Naive B cell (primary cell): ENCODE measurements around the gene ZNF845. TPM values are rescaled to one million over a fixed set of nuclear protein-coding genes. Genes with fewer than 3 reads are reported as not detected.
"Not testable (repeated sequence)": the region's sequence is repeated elsewhere in the genome, so short reads cannot be mapped to it uniquely, and the experiment has no call there.

Experiments
- ATAC-seq, 2 donors: fragments of 150-1000 bp; cut with Tn5 transposase; 2 replicates each; pipeline ENCODE4 v1.10.0; 2021; ENCODE audit warnings: low read depth in 2 of 2, mild to moderate bottlenecking in 2 of 2, moderate library complexity in 2 of 2
- DNase-seq: peaks from one replicate; pipeline ENCODE4 v3.0.0; 2022
- H3K27ac Mint-ChIP-seq, 6 donors: one replicate each; pipeline ENCODE4 v1.8.0; 2020 to 2022; ENCODE audit warnings: mild to moderate bottlenecking in 6 of 6, mixed read lengths in 6 of 6, moderate library complexity in 5 of 6, inconsistent platforms in 2 of 6
- H3K27me3 Mint-ChIP-seq, 3 donors: one replicate each; pipeline ENCODE4 v1.8.0; 2021 to 2022; ENCODE audit warnings: mixed read lengths in 3 of 3, mild to moderate bottlenecking in 1 of 3
- H3K36me3 Mint-ChIP-seq, 2 donors: one replicate each; pipeline ENCODE4 v1.8.0; 2020 to 2022; ENCODE audit warnings: mixed read lengths in 2 of 2, inconsistent platforms in 1 of 2, mild to moderate bottlenecking in 1 of 2
- H3K4me1 Mint-ChIP-seq, 3 donors: one replicate each; pipeline ENCODE4 v1.8.0; 2020 to 2022; ENCODE audit warnings: mixed read lengths in 3 of 3, inconsistent platforms in 1 of 3, mild to moderate bottlenecking in 1 of 3, moderate library complexity in 1 of 3
- H3K4me3 Mint-ChIP-seq, 8 donors: one replicate each; pipeline ENCODE4 v1.8.0; 2020 to 2022; ENCODE audit warnings: mild to moderate bottlenecking in 8 of 8, mixed read lengths in 8 of 8, moderate library complexity in 8 of 8, inconsistent platforms in 2 of 8
- H3K9me3 Mint-ChIP-seq, 7 donors: one replicate each; pipeline ENCODE4 v1.8.0; 2020 to 2022; ENCODE audit warnings: mixed read lengths in 7 of 7, mild to moderate bottlenecking in 5 of 7, inconsistent platforms in 2 of 7, moderate library complexity in 1 of 7
- polyA plus RNA-seq, 6 donors: library from polyadenylated mRNA; unstranded; fragments of 300-500 nt; fragmentation: Illumina TruSeq; gene quantifications; one replicate each; pipeline ENCODE4 v1.2.3, GENCODE V29; 2021; ENCODE audit warnings: low read depth in 6 of 6

ZNF845 gene
- polyA plus RNA-seq, 6 donors from 2014 or later = 11.0 to 21.0 (median 11.7) TPM; not detected in 1

DNA sequence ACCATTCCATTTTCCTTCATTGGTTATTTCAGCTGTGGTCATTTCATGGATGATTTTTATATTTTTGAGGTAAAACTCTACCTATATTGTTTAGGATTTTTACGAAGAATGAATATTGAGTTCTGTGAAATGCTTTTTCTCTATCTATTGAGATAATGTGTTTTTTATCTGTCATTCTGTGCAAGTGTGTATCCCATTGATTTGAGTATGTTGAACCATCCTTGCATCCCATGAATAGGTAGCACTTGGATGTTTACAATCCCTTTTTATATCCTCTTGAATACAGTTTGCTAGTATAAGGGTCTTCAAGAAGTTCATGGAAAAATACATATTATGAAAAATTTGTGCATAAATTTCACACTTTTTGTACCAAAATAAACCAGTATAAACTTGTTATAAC, 22.2 kb downstream of the ZNF845 start:
- no peaks in the 10 kb centered on the region for H3K27me3 Mint-ChIP-seq
- peaks cover 0 to 6% (median 0%) of the 10 kb centered on the region in 3 donors for H3K4me1 Mint-ChIP-seq
- H3K36me3 Mint-ChIP-seq = peaks cover 28 to 29% of the 10 kb centered on the region in 2 donors
- no peak for DNase-seq
- no peak overlapping the region for H3K4me3 Mint-ChIP-seq
- H3K27ac Mint-ChIP-seq = no peak overlapping the region
- ATAC-seq = no peak
- peaks cover 6 to 86% (median 67%) of the 10 kb centered on the region in 7 donors for H3K9me3 Mint-ChIP-seq

DNA sequence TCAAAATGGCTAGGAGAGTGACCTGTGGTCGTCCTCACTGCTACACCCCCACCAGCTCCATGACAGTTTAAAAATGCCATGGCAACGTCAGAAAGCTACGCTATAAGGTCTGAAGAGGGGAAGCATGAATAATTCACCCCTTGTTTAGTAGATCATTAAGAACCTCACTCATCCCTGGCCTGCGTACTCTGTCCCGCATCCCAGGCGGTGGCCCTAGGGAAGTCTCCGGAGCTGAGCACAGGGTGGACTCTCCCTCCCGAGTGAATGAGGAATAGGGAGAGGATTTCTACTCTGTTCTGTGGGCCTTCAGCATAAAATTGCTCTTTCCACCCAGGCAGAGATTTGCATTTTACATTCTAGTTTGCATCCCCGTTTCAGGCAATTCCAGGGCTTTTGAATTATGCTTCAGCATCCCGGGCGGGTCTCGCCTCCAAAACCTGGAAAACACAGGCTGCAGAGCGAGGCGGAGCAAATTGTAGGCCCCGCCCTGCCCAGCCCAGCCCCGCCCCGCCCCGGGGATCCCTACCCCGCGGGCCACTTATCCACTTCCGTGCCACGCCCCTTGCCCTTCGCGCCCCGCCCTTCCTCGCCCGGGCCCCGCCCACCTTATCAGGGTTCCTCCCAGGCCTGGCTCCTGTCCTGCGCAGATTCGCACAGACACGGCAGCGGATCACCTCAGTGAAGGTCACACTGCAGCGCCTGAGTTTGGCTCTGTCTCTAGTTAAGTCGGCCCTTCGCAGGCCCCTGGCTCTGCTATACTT, 24.5 kb downstream of the ZNF845 start:
- Mint-ChIP-seq H3K27me3 (peaks cover 0 to 12% (median 0%) of the 10 kb centered on the region in 3 donors), H3K9me3 (peaks cover 5 to 67% (median 44%) of the 10 kb centered on the region in 7 donors), H3K4me1 (peaks cover 0 to 6% (median 0%) of the 10 kb centered on the region in 3 donors), H3K36me3 (peaks cover 6 to 9% of the 10 kb centered on the region in 2 donors), H3K27ac (no peak overlapping the region), H3K4me3 (no peak overlapping the region)
- no peak for ATAC-seq
- no peak for DNase-seq

DNA sequence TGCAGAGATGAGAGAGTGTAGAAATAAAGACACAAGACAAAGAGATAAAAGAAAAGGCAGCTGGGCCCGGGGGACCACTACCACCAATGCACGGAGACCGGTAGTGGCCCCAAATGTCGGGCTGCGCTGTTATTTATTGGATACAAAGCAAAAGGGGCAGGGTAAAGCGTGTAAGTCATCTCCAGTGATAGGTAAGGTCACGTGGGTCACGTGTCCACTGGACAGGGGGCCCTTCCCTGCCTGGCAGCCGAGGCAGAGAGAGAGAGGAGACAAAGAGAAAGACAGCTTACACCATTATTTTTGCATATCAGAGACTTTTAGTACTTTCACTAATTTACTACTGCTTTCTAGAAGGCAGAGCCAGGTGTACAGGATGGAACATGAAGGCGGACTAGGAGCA, 26.5 kb downstream of the ZNF845 start:
- peaks cover 0 to 18% (median 0%) of the 10 kb centered on the region in 3 donors for H3K27me3 Mint-ChIP-seq
- ATAC-seq, H3K4me3 Mint-ChIP-seq, DNase-seq, H3K27ac Mint-ChIP-seq, H3K36me3 Mint-ChIP-seq, H3K4me1 Mint-ChIP-seq: not testable (repeated sequence)
- peaks cover 0 to 47% (median 32%) of the 10 kb centered on the region in 7 donors for H3K9me3 Mint-ChIP-seq

DNA sequence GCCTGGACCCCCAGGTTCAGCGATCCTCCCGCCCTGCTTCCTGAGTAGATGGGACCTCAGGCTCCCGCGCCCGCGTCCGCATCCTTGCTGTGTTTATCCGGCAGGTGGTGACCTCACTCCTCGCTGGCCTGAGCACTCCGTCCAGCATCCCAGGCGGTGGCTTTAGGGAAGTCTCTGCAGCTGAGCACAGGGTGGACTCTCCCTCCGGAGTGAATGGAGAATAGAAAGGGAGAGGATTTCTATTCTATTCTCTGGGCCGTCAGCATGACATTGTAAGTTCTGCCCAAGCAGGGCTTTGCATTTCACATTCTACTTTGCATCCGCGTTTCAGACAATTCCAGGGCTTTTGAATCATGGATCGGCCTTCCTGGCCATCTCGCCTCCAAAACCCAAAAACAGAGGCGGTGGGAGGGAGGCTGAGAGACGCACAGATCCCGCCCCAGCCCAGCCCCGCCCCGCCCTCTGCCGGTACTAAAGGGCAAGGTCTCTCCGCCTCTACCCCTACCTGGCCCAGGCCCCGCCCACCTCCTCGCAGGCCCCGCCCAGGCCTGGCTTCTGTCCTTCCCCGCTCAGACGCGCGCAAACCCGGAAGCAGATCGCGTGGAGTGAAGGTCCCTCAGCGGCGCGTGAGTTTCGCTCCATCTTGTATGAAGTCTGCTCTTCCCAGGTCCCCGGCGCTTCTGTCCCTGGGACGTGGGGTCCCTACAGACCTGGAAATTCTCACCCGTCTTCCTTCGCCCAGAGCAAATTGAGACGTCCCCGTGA, 31.8 kb downstream of the ZNF845 start, which contains the start of gene ZNF525:
Gene ZNF525 (plus strand): TSS at position 572 of the 765 bp plus-strand sequence. CDS start 6,577 bp downstream, outside the sequence.
- Mint-ChIP-seq H3K36me3 (peaks cover 0 to 11% of the 10 kb centered on the region in 2 donors), H3K27ac (peak within 1 kb of the TSS; percentile 93 to 99 (median 98)), H3K27me3 (peaks cover 0 to 18% (median 0%) of the 10 kb centered on the region in 3 donors), H3K4me3 (peak within 1 kb of the TSS; percentile 90 to 99 (median 98)), H3K4me1 (peaks cover 19 to 39% (median 28%) of the 10 kb centered on the region in 3 donors), H3K9me3 (peaks cover 0 to 6% (median 2%) of the 10 kb centered on the region in 7 donors)
- DNase-seq (peak; percentile 97), ATAC-seq (peak; percentile 99)

DNA sequence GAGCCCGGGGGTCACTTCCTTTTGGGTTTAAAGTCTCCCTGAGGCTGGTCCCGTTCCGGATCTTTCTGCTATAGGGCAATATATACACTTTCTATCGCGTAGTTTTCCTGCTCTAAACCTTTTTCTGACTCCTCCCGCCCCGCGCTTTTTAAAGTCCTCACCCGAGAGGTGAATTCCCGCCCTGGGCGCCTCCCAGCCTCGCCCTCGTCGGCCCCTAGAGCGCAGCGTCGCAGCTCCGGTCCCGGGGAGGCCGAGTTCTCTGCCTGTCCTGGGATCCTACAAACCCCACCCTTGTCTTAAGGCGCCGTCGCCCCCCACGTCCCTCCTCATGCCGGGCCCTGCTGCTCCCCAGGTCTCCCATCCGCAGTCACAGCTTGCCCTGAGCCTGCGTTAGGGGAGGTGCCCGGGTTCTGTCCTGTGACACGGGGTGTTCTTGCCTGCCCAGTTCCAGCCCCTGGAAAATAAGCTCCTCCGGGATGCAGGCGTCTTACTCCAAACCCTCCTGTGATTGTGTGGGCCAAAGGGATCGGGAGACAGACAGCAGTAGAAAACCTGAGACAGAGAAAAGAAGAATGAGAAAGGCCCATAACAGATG, 32.4 kb downstream of the ZNF845 start:
- H3K27ac Mint-ChIP-seq = peak overlapping the region; percentile 93 to 99 (median 98)
- H3K4me3 Mint-ChIP-seq = peak overlapping the region; percentile 90 to 99 (median 98)
- peaks cover 22 to 43% (median 28%) of the 10 kb centered on the region in 3 donors for H3K4me1 Mint-ChIP-seq
- H3K9me3 Mint-ChIP-seq = peaks cover 0 to 9% (median 2%) of the 10 kb centered on the region in 7 donors
- peaks cover 0 to 17% (median 0%) of the 10 kb centered on the region in 3 donors for H3K27me3 Mint-ChIP-seq
- DNase-seq (no peak), ATAC-seq (peak; percentile 40 to 44)
- peaks cover 5 to 11% of the 10 kb centered on the region in 2 donors for H3K36me3 Mint-ChIP-seq

DNA sequence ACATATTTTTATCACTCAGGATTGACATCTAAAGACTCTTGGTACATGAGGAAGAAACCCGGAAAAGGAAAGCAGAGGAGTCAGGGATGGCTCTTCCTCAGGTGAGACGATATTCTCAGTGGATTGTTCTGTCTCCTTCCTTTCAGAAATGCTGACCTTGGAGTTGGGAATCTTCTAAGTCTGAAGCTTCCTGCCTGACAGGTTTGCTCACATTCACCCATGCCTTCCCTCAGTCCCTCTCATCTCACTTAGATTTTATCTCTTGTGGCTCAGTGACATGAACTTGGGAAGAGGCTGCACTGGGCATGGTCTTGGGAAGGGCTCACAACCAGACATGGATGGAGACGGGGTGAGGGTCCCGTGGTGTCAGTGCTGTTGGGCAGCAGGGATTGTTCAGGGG, 38.6 kb downstream of the ZNF845 start:
- peaks cover 10 to 21% (median 11%) of the 10 kb centered on the region in 3 donors for H3K4me1 Mint-ChIP-seq
- no peak overlapping the region for H3K27ac Mint-ChIP-seq
- H3K36me3 Mint-ChIP-seq = peaks cover 44 to 52% of the 10 kb centered on the region in 2 donors
- no peaks in the 10 kb centered on the region for H3K27me3 Mint-ChIP-seq
- no peak for ATAC-seq
- DNase-seq = no peak
- peaks cover 0 to 13% (median 6%) of the 10 kb centered on the region in 7 donors for H3K9me3 Mint-ChIP-seq
- H3K4me3 Mint-ChIP-seq = no peak overlapping the region

DNA sequence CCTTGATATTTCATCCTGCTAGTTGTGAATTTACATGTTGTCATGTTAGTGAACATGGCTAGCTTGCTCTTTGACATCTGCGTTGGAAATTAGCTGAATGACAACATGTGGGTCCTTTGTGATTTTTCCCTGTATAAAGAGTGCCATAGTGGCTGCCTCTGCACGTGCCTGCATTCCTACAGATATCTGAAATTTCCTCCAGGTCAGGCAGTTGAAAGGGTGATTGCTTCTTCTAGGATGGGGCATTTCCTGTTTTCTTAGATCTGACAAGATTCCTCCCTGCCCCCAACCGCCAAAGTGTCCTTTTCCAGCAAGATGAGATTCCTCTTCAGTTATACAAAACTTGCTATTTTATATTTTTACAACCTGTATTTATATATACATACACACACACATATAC, 40.7 kb downstream of the ZNF845 start:
- no peak for DNase-seq
- peaks cover 44 to 58% of the 10 kb centered on the region in 2 donors for H3K36me3 Mint-ChIP-seq
- no peaks in the 10 kb centered on the region for H3K27me3 Mint-ChIP-seq
- peaks cover 5 to 29% (median 10%) of the 10 kb centered on the region in 7 donors for H3K9me3 Mint-ChIP-seq
- no peak for ATAC-seq
- H3K4me3 Mint-ChIP-seq = no peak overlapping the region
- peaks cover 5 to 8% (median 5%) of the 10 kb centered on the region in 3 donors for H3K4me1 Mint-ChIP-seq
- H3K27ac Mint-ChIP-seq = peak overlapping the region in 1 of 6 donors; percentile 24

DNA sequence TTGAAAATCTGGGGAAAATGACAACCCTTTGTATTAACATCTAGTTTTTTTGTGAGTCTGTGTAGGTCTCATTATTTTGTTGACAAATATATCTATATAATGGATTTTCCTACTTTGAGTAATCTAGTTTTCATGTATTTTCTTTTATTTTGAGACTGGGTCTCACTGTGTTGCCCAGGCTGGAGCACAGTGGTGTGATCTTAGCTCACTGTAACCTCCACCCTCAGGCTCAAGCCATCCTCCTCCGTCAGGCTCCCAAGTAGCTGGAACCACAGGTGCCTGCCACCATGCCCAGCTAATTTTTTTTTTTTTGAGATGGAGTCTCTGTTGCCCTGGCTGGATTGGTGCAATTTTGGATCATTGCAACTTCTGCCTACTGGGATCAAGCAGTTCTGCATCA, 41.2 kb downstream of the ZNF845 start:
- Mint-ChIP-seq H3K9me3 (peaks cover 5 to 33% (median 14%) of the 10 kb centered on the region in 7 donors), H3K36me3 (peaks cover 44 to 61% of the 10 kb centered on the region in 2 donors), H3K4me3 (no peak overlapping the region), H3K4me1 (peaks cover 5 to 8% (median 5%) of the 10 kb centered on the region in 3 donors), H3K27ac (no peak overlapping the region), H3K27me3 (no peaks in the 10 kb centered on the region)
- no peak for DNase-seq
- no peak for ATAC-seq

DNA sequence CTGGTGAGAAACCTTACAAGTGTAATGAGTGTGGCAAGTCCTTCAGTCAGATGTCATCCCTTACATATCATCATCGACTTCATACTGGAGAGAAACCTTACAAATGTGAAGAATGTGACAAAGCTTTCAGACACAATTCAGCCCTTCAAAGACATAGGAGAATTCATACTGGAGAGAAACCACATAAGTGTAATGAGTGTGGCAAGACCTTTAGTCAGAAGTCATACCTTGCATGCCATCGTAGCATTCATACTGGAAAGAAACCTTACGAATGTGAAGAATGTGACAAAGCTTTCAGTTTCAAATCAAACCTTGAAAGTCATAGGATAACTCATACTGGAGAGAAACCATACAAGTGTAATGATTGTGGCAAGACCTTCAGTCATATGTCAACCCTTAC, 47.8 kb downstream of the ZNF845 start:
- H3K4me1 Mint-ChIP-seq = peaks cover 0 to 2% (median 0%) of the 10 kb centered on the region in 3 donors
- H3K27ac Mint-ChIP-seq = no peak overlapping the region
- H3K27me3 Mint-ChIP-seq = no peaks in the 10 kb centered on the region
- peaks cover 62 to 83% of the 10 kb centered on the region in 2 donors for H3K36me3 Mint-ChIP-seq
- H3K9me3 Mint-ChIP-seq = peaks cover 17 to 87% (median 76%) of the 10 kb centered on the region in 7 donors
- DNase-seq (no peak), ATAC-seq (no peak)
- no peak overlapping the region for H3K4me3 Mint-ChIP-seq

DNA sequence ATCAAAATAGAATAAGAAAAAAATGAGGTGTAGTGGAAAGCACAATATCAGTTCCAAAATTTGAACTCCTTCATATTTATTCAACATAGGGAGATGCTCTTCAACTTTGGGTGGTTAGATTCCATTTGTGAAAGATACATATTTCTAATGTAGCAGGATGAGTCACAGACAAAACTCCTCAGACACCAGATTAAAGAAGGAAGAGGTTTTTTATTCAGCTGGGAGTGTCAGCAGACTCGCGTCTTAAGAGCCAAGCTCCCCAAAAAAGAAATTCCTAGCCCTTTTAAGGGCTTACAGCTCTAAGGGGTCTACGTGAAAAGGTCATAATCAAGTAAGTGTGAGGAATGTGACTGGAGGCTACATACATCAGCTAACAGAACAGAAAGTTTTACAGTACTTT, 54.6 kb downstream of the ZNF845 start:
- no peaks in the 10 kb centered on the region for H3K27me3 Mint-ChIP-seq
- no peak overlapping the region for H3K4me3 Mint-ChIP-seq
- H3K9me3 Mint-ChIP-seq = peaks cover 15 to 74% (median 68%) of the 10 kb centered on the region in 7 donors
- DNase-seq (no peak), ATAC-seq (no peak)
- peaks cover 6 to 13% (median 12%) of the 10 kb centered on the region in 3 donors for H3K4me1 Mint-ChIP-seq
- no peak overlapping the region for H3K27ac Mint-ChIP-seq
- H3K36me3 Mint-ChIP-seq = peaks cover 36% of the 10 kb centered on the region in 2 donors

DNA sequence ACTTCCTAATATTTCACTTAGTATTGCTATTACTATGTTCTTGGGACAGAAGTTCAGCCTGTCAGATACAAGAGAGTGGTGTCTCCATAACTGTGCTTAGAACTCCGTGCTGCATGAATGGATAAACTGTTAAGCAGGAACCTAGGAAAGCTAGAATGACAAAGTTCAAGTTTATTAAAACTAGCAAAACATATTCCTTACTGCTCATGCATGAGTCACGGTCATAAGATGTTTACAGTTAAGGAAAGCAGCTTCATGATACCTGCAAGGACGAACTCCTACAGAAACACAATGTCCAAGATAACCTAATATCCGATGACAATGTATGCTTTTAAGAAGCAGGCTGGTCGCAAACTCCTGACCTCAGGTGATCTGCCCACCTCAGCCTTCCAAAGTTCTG, 55.4 kb downstream of the ZNF845 start:
- Mint-ChIP-seq H3K9me3 (peaks cover 14 to 67% (median 61%) of the 10 kb centered on the region in 7 donors), H3K27ac (no peak overlapping the region), H3K4me3 (no peak overlapping the region), H3K4me1 (peaks cover 9 to 13% (median 12%) of the 10 kb centered on the region in 3 donors), H3K27me3 (no peaks in the 10 kb centered on the region), H3K36me3 (peaks cover 29 to 31% of the 10 kb centered on the region in 2 donors)
- ATAC-seq (no peak), DNase-seq (no peak)

DNA sequence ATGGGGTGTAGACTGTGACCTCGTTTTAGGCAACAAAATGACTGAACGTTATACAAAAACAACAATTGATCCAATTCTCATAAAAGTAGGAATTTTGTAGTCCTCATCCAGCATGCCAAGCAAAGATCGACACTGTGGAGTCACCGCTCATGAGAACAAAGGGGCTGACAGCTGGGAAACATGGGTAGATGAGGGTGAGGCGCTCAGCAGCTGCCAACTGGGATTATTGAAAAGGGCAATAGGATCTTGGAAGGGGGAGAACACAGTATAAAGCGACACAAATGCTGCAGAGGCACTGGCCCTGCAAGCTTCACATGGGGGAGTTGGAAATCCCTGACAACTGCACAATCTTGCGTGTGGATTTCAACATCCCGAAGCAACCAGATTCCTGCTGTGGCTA, 56.0 kb downstream of the ZNF845 start:
- no peak for DNase-seq
- H3K4me1 Mint-ChIP-seq = peaks cover 11 to 16% (median 13%) of the 10 kb centered on the region in 3 donors
- peaks cover 27 to 29% of the 10 kb centered on the region in 2 donors for H3K36me3 Mint-ChIP-seq
- H3K27ac Mint-ChIP-seq = no peak overlapping the region
- H3K9me3 Mint-ChIP-seq = peaks cover 13 to 62% (median 54%) of the 10 kb centered on the region in 7 donors
- ATAC-seq = no peak
- no peak overlapping the region for H3K4me3 Mint-ChIP-seq
- H3K27me3 Mint-ChIP-seq = no peaks in the 10 kb centered on the region

DNA sequence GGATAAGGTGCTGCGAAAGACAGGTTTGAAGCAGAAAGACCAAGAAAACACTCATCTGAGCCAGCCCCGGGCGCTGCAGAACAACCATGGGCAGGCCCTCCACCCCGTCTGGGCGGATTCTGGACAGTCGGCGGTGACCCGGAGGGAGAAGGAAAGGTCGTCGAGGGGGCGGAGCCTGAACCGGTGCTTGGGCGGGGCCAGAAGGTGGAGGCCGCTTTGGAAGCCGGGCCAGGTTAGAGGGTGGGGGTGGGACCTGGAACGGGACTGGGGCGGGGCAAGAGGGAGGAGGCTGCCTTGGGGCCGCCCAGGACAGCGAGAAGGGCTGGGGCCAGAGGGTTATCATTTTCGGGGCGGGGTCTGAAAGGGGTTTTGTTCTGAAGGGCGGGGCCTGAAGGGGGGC, 56.4 kb downstream of the ZNF845 start:
- Mint-ChIP-seq H3K4me1 (peaks cover 14 to 20% (median 17%) of the 10 kb centered on the region in 3 donors), H3K36me3 (peaks cover 22 to 25% of the 10 kb centered on the region in 2 donors), H3K27me3 (no peaks in the 10 kb centered on the region), H3K27ac (peak overlapping the region in 1 of 6 donors; percentile 64), H3K9me3 (peaks cover 10 to 59% (median 53%) of the 10 kb centered on the region in 7 donors), H3K4me3 (no peak overlapping the region)
- DNase-seq (no peak), ATAC-seq (no peak)
